Esophagus squamous epithelium (tissue), 4 donors: ENCODE results near the gene AGBL1.

Experiments
- POLR2A ChIP-seq, 4 donors: fragments of 450-650 bp; IDR thresholded peaks; one replicate each; pipeline ENCODE4 v1.6.1; 2017; ENCODE audit warnings: antibody characterized with exemption in 4 of 4, mild to moderate bottlenecking in 4 of 4, moderate library complexity in 3 of 4
- TF ChIP-seq, protein P1 (sequence below), 6 experiments: fragments of 450-650 bp in 4 of 6; fragments of 200-600 bp in 2 of 6; sonication (generic) in 2 of 6; IDR thresholded peaks; one replicate each; pipeline ENCODE4 v1.5.1; 2016 to 2019; ENCODE audit warnings: antibody characterized with exemption in 6 of 6, mild to moderate bottlenecking in 4 of 6, moderate library complexity in 4 of 6

DNA sequence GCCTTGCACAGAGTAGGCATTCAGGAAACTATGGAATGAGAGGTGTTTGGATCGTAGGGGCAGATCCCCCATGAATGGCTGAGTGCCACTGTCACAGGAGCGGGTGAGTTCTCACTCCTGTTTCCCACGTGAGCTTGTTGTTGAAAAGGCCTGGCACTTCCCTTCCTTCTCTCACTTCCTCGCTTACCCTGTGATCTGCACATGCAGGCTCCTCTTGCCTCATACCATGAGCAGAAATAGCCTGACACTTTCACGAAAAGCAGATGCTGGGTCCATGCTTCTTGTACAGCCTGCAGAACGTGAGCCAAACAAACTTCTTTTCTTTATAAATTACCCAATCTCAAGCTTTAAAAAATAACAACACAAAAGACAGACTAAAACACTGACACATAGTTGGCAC lies 55.4 kb downstream of the AGBL1 start:
- TF ChIP-seq, protein P1, sequence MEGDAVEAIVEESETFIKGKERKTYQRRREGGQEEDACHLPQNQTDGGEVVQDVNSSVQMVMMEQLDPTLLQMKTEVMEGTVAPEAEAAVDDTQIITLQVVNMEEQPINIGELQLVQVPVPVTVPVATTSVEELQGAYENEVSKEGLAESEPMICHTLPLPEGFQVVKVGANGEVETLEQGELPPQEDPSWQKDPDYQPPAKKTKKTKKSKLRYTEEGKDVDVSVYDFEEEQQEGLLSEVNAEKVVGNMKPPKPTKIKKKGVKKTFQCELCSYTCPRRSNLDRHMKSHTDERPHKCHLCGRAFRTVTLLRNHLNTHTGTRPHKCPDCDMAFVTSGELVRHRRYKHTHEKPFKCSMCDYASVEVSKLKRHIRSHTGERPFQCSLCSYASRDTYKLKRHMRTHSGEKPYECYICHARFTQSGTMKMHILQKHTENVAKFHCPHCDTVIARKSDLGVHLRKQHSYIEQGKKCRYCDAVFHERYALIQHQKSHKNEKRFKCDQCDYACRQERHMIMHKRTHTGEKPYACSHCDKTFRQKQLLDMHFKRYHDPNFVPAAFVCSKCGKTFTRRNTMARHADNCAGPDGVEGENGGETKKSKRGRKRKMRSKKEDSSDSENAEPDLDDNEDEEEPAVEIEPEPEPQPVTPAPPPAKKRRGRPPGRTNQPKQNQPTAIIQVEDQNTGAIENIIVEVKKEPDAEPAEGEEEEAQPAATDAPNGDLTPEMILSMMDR (IDR thresholded peaks at IDR 0.05) = no peak
- no peak for TF ChIP-seq POLR2A (IDR thresholded peaks at IDR 0.05)
